GM18502 (cell line): Measurements from ENCODE around the gene PFDN5.
A peak's percentile ranks its signal among the peaks of the same experiment; 100 is the strongest.
"Not testable (repeated sequence)": the region's sequence is repeated elsewhere in the genome, so short reads cannot be mapped to it uniquely, and the experiment has no call there.

ENCODE experiments used
- ATAC-seq: cut with Tn5 transposase; IDR thresholded peaks from one replicate; pipeline ENCODE4 v1.9.1; 2021; ENCODE audit warnings: mild to moderate bottlenecking; ENCODE audit not compliant: unreplicated experiment, poor library complexity

Gene PFDN5

GRCh38 chr12:53325511-53326061, 30.2 kb downstream of the PFDN5 start:
- ATAC-seq, result no peak

DNA sequence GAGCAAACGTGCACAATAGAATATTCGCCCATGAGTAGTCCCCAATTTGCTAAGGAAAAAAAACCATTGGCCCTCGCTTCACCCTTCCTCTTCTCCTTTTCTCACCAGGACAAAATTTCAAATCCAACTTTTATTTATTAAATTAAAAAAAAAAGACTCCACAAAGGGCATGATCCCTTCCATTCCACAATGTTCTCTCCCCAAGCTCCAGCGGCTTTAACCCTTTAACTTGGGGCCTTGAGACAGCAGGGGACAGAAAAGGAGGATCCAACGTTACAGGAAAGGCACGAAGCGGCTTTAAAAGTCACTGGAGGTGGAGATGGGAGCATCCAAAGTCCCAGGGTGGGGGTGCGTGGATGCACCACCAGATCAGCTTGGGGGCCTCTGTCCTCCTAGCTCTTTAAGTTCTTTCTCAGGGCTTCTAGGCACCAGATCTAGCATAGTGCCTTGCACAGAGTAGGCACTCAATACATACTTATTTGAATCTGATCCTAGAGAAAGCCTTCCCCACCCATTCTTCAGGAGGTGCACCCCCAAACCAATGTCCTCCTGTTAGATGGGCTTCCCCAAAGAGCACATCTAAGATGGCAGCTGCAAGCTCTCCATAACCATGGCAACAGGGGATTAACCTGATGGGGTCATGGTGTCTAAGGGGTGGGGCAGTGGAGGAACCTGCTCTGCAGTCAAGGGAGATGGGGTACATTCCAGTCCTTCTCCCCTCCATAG, 31.3 kb downstream of the PFDN5 start:
- no peak for ATAC-seq

DNA sequence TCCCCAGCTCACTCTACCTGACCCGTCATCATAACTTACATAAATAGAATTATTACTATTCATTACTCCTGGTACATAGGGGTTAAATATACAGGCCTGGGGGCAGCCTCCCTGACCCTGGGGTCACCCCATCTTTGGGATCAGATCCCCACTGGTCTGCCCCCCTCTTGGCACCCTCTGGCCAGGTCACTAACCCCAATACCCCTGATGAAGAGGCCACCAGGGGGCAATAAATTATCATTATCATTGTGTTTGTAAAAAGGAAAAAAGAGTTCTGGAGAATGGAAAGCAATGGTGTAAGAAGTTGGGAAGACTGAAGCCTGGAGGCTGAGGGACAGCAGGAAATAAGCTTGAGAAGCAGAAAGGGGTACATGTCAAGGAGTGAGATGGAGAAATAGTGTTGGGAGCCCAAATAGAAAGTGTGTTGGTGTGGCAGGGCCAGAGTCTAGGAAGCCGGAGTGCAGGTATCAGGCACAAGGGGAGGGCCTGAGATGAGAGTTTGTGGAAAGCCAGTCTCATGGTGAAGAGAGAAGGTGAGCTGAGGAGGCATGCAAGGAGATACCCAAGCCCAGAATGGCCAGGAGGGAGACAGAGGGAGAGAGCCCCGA, 32.2 kb downstream of the PFDN5 start:
- no peak for ATAC-seq

GRCh38 chr12:53328043-53328435, 32.7 kb downstream of the PFDN5 start:
- no peak for ATAC-seq

DNA sequence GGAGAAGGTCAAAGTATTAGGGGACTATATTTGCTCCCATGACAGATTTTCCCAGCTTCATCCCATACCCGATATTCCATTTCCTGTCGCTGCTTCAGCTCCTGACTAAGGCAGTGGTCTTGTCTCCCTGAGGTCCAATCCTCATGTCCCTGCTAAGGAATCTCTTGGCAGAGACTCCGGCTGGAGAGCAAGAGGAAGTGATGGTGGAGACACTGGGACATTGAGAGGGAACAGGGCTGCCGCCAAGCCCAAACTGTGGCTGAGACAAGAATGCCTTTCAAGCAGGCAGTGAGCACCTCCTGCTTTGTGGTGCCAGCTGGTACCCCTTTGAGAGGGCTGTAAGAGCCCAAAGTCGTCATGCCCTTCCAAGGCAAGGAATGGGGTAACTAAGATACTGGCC, 35.3 kb downstream of the PFDN5 start:
- ATAC-seq, result no peak

GRCh38 chr12:53332339-53332738, 37.0 kb downstream of the PFDN5 start:
- not testable (repeated sequence) for ATAC-seq

DNA sequence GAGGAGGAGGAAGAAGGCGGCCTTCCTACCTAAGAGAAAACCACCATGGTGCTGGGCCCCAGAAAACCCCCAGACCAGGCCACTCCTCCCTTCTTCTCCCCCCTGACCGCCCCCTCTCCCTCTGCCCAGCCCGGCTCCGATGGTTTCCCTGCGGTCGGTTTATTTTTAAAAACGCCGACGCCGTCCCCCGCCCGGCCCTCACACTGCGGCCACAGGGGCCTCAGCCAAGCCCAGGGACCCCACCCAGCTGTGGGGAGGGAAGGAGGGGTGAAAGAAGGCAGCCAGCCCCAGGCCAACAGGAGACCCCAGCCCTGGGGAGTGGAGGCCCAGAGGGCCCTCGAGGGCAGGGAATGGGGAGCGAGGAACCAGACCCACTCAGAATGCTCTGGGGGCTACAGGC, 37.4 kb downstream of the PFDN5 start:
- no peak for ATAC-seq

- no peak for ATAC-seq
Measured at GRCh38 chr12:53333289-53333688, 37.9 kb downstream of the PFDN5 start.

GRCh38 chr12:53333845-53334244, 38.5 kb downstream of the PFDN5 start:
- no peak for ATAC-seq

GRCh38 chr12:53334822-53335221, 39.5 kb downstream of the PFDN5 start:
- ATAC-seq, result no peak

DNA sequence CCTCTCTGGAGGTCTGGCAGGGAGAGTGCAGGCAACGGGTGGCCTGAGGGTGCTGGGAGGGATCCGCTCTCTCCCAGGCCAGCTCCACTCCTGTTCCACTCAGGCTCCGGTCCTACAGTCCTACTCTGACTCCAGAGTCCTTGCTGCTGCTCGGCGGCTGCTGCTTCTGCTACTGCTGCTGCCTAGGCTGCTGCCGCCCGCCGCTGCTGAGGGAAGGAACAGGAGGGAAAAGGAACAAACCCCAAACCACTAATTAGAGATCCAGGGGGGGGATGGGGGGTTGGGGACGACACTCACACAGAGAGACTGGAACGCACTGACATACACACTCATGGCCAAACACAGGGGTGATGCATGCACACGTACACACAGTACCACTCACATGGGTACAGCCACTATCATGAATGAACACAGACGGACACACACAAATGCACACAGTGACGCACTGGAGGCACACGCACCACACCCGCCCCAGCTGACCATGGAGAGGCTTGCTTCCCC, 40.9 kb downstream of the PFDN5 start, which contains the start of gene SP7:
Gene SP7, minus strand, starts transcription at position 174 of the 501 bp plus-strand sequence. CDS start 708 bp downstream, outside the sequence.
- ATAC-seq, result no peak

- ATAC-seq, result no peak
Measured at GRCh38 chr12:53338017-53338416, 42.7 kb downstream of the PFDN5 start.

DNA sequence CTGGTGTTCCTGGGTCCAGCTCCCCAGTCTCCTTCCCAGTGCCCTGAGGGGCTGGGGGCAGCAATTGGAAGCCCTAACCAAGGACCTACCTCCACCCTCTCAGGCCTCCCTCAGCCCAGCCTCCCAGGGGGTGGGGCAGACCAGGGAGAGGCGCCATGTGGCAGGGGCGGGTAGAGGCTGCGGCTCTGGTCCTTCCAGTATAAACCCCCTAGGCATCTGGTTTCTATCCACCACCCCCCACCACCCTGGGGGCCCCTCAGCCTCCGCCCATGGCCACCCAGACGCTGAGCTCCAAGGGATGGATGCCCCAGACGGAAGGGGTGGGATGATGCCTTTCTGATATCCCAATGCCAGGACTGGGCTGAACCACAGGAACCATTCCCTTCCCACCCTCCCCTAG, 43.6 kb downstream of the PFDN5 start:
- ATAC-seq, result no peak

GRCh38 chr12:53340398-53340797, 45.1 kb downstream of the PFDN5 start:
- no peak for ATAC-seq

DNA sequence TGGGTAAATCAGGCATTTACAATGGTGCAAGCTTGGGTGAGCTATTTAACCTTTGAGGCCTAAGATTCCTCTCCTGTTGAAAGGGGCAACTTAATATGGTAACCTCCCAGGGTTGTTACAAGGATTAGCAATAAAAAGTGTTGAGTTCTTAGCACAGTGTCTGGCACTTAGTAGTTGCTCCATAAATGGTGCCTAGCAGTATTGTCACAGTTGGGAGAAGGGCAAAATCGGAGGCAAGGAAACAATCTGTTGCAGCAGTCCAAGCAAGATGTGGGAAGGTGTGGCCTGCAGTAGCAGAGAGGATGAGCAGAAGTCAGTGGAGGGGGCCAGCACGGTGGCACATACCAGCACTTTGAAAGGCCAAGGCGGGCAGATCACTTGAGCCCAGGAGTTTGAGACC, 48.1 kb downstream of the PFDN5 start:
- no peak for ATAC-seq

DNA sequence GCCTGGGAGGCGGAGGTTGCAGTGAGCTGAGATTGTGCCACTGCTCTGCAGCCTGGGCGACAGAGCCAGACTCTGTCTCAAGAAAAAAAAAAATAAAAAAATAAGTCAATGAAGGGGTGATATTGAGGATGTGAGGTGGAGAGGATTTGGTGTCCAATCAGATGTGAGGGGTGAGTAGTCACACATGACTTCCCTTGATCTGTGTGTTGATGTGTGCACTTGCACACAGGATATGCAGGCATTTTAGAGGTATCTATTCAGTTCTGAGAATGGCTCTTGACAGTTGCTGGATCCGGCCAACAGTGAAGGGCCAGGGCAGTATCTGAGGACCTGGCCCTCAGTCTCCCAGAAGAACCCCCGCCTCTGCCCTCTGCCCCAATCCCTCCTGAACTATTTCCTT, 48.6 kb downstream of the PFDN5 start:
- ATAC-seq, result no peak

DNA sequence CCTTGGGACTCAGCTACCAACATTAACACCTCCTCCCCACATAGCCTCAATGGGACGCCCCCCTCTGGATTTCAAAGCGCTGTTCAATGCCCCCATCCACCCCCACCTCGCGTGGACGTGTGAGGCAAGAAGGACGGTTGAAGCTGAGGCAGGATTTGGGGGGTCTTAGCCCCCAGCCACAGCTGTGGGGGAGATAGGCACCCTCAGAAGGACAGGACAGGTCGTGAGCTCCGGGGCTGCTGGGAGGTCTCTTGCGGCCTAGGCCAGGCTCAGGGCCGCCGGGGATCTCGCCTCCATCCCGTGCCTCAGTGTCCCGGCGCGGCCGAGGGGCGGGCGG, 49.1 kb downstream of the PFDN5 start:
- no peak for ATAC-seq

DNA sequence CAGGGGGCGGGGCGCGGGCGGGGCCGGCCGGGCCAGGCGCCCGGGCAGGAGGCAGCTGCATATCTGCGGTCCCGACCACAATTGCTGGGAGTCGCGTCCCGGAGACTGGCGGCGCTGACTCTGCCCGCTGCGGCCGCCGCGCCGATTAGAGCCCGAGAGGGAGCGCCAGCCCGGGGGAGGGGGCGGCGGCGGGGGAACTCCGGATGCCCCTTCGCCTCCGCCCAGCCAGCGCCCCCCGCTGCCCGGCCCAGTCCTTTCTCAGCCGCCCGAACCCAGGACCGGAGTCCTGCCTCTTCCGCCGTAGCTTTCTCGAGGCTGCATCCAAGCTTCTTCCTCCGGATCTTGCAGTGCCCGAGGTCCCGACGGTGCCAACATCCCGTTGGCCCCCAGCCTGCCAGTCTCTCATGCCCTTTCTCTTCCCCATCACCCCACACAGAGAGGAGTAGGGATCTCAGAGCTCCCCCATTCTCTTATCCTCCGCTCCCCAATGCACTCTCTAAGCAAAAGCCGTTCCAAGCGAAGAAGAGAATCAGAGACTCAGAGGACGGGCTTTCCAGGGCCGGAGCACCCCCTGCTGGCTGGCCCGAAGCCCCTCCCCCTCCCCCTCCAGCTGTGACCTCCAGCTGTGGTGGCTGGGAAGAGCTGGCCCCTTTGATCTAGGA, 49.6 kb downstream of the PFDN5 start:
- ATAC-seq, result peak; percentile 73

DNA sequence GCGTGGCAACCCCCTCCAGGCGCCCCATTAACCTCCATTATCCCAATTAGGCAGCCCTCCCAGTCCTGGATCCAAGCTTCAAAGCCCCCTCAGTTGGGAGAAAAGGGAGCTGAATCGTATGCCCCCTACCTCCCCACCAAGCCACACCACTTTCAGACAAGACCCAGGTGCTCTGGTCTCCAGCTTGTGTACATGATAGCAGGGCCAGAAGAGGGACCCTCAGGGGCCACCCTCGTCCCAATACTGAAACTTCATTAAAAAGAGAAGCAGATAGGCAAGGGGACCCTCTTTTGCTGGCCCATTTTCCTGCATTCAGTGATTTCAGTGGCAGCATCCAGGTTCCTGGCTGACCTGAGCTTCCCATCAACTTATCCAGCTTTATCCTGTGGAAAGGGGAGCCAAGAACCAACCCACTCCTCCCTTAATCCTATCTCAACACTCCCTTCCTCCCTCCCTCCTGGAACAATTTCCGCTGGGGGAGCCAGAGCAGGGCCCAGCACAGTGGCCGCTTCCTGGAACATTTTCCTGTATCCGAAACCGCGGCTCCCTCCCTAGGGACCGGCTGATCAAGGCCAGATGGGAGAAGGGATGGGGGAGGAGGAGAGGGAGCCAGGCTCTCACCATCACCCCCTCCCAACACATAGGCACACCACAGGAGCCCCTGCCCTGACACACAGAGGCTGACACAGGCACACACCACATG, 50.3 kb downstream of the PFDN5 start:
- ATAC-seq, result no peak

- ATAC-seq, result no peak
Measured at GRCh38 chr12:53346491-53346890, 51.1 kb downstream of the PFDN5 start.

DNA sequence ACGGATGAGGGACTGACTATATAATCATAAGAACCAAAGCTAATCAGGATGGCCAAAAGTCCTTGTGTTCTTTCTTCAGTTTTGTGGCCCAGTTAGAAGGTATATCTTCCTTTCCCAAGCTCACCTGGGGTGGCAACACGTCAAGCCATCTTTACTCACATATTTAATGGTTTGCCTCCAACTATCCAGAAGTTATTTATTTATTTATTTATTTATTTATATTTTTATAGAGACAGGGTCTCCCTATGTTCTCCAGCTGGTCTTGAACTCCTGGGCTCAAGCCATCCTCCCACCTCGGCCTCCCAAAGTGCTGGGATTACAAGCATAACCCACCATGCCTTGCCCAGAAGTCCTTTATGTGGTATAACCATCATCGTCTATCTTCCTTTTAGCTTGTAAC, 52.6 kb downstream of the PFDN5 start:
- ATAC-seq, result no peak
